ENCODE results near the gene RIOX2. TPM values are rescaled to one million over a fixed set of nuclear protein-coding genes. Genes with fewer than 3 reads are reported as not detected.

RIOX2 gene
- total and polyA plus RNA-seq, 5 donors from 2014 or later = 21.8 to 32.2 (median 29.0) TPM

- no peaks in the 10 kb centered on the region for H3K36me3 ChIP-seq (ENCODE audit: control insufficient read depth, insufficient read depth, low read length)
- H3K4me1 ChIP-seq (ENCODE audit: control insufficient read depth, insufficient read depth, low read length, poor library complexity, severe bottlenecking) = no peaks in the 10 kb centered on the region
- no peak overlapping the region for H3K27ac ChIP-seq (ENCODE audit: insufficient read depth, low read length, poor library complexity, severe bottlenecking)
- H3K4me1 Mint-ChIP-seq = peaks cover 0 to 7% (median 3%) of the 10 kb centered on the region in 4 donors
- peak overlapping the region in 1 of 3 donors; percentile 63 for H3K27ac Mint-ChIP-seq
- no peak overlapping the region for H3K4me3 ChIP-seq (ENCODE audit: low read depth, low read length)
- no peaks in the 10 kb centered on the region for H3K9me3 Mint-ChIP-seq
- peaks cover 14% of the 10 kb centered on the region for H3K36me3 Mint-ChIP-seq
- H3K9me3 ChIP-seq (ENCODE audit: control insufficient read depth in 2 of 2, low read length in 2 of 2) = no peaks in the 10 kb centered on the region
- ATAC-seq (ENCODE audit: low read depth in 2 of 2) (no peak), DNase-seq (no peak)
- H3K27me3 Mint-ChIP-seq = no peaks in the 10 kb centered on the region
- H3K27me3 ChIP-seq (ENCODE audit: control insufficient read depth, insufficient read depth, low read length) = no peaks in the 10 kb centered on the region
- no peak overlapping the region for H3K4me3 Mint-ChIP-seq
Observed at GRCh38 chr3:97938444-97938843, 33.8 kb downstream of the RIOX2 start.

GRCh38 chr3:97937205-97937604 is 35.0 kb downstream of the RIOX2 start:
- Mint-ChIP-seq H3K4me1 (peaks cover 0 to 7% (median 3%) of the 10 kb centered on the region in 4 donors), H3K4me3 (no peak overlapping the region), H3K36me3 (peaks cover 13% of the 10 kb centered on the region), H3K9me3 (no peaks in the 10 kb centered on the region), H3K27ac (peak overlapping the region in 1 of 3 donors; percentile 5), H3K27me3 (no peaks in the 10 kb centered on the region)
- no peaks in the 10 kb centered on the region for H3K4me1 ChIP-seq (ENCODE audit: control insufficient read depth, insufficient read depth, low read length, poor library complexity, severe bottlenecking)
- H3K36me3 ChIP-seq (ENCODE audit: control insufficient read depth, insufficient read depth, low read length) = no peaks in the 10 kb centered on the region
- no peaks in the 10 kb centered on the region for H3K27me3 ChIP-seq (ENCODE audit: control insufficient read depth, insufficient read depth, low read length)
- no peaks in the 10 kb centered on the region for H3K9me3 ChIP-seq (ENCODE audit: control insufficient read depth in 2 of 2, low read length in 2 of 2)
- H3K4me3 ChIP-seq (ENCODE audit: low read depth, low read length) = no peak overlapping the region
- H3K27ac ChIP-seq (ENCODE audit: insufficient read depth, low read length, poor library complexity, severe bottlenecking) = no peak overlapping the region
- ATAC-seq (ENCODE audit: low read depth in 2 of 2) (no peak), DNase-seq (no peak)

GRCh38 chr3:97935842-97936241 is 36.4 kb downstream of the RIOX2 start:
- Histone ChIP-seq H3K9me3 (ENCODE audit: control insufficient read depth in 2 of 2, low read length in 2 of 2) (no peaks in the 10 kb centered on the region), H3K27ac (ENCODE audit: insufficient read depth, low read length, poor library complexity, severe bottlenecking) (no peak overlapping the region), H3K4me3 (ENCODE audit: low read depth, low read length) (no peak overlapping the region), H3K36me3 (ENCODE audit: control insufficient read depth, insufficient read depth, low read length) (no peaks in the 10 kb centered on the region), H3K4me1 (ENCODE audit: control insufficient read depth, insufficient read depth, low read length, poor library complexity, severe bottlenecking) (no peaks in the 10 kb centered on the region), H3K27me3 (ENCODE audit: control insufficient read depth, insufficient read depth, low read length) (no peaks in the 10 kb centered on the region)
- ATAC-seq (ENCODE audit: low read depth in 2 of 2) = no peak
- H3K4me3 Mint-ChIP-seq = no peak overlapping the region
- peaks cover 0 to 9% (median 0%) of the 10 kb centered on the region in 7 donors for H3K9me3 Mint-ChIP-seq
- no peak for DNase-seq
- H3K4me1 Mint-ChIP-seq = peaks cover 0 to 7% (median 3%) of the 10 kb centered on the region in 4 donors
- H3K27ac Mint-ChIP-seq = peak overlapping the region in 2 of 3 donors; percentile 40 to 47
- H3K27me3 Mint-ChIP-seq = no peaks in the 10 kb centered on the region
- peaks cover 19% of the 10 kb centered on the region for H3K36me3 Mint-ChIP-seq

- no peak for ATAC-seq (ENCODE audit: low read depth in 2 of 2)
- no peak overlapping the region for H3K4me3 Mint-ChIP-seq
- Histone ChIP-seq H3K4me1 (ENCODE audit: control insufficient read depth, insufficient read depth, low read length, poor library complexity, severe bottlenecking) (no peaks in the 10 kb centered on the region), H3K27me3 (ENCODE audit: control insufficient read depth, insufficient read depth, low read length) (no peaks in the 10 kb centered on the region), H3K27ac (ENCODE audit: insufficient read depth, low read length, poor library complexity, severe bottlenecking) (no peak overlapping the region), H3K36me3 (ENCODE audit: control insufficient read depth, insufficient read depth, low read length) (no peaks in the 10 kb centered on the region), H3K9me3 (ENCODE audit: control insufficient read depth in 2 of 2, low read length in 2 of 2) (no peaks in the 10 kb centered on the region), H3K4me3 (ENCODE audit: low read depth, low read length) (no peak overlapping the region)
- DNase-seq = no peak
- peaks cover 0 to 7% (median 3%) of the 10 kb centered on the region in 4 donors for H3K4me1 Mint-ChIP-seq
- H3K27ac Mint-ChIP-seq = peak overlapping the region in 1 of 3 donors; percentile 40
- H3K9me3 Mint-ChIP-seq = peaks cover 0 to 10% (median 0%) of the 10 kb centered on the region in 7 donors
- no peaks in the 10 kb centered on the region for H3K27me3 Mint-ChIP-seq
- H3K36me3 Mint-ChIP-seq = peaks cover 20% of the 10 kb centered on the region
Observed at GRCh38 chr3:97934980-97935695, 37.1 kb downstream of the RIOX2 start.

DNA sequence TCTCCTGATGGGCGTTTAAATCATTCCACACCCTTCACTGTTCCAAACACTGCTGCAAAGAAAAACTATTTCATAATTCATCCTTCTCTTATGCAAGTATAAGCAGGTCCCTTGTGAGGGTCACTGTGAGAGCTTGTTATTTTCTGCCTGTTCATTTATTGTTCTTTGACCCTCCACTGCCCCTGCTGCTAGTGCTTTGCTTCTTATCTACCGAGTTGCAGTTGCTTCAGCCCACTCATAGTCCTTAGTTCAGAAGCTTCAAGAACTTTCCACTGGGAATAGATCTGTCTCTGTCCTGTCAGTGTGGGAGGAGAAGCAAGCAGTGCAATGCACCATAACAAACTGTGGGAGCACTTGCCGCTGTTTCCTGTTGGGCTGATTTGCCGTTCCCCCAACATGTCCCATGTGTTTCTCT is 39.8 kb downstream of the RIOX2 start:
- H3K9me3 ChIP-seq (ENCODE audit: control insufficient read depth in 2 of 2, low read length in 2 of 2) = no peaks in the 10 kb centered on the region
- no peak overlapping the region for H3K27ac ChIP-seq (ENCODE audit: insufficient read depth, low read length, poor library complexity, severe bottlenecking)
- H3K27me3 Mint-ChIP-seq = no peaks in the 10 kb centered on the region
- no peak overlapping the region for H3K27ac Mint-ChIP-seq
- ATAC-seq (ENCODE audit: low read depth in 2 of 2) = no peak
- no peak overlapping the region for H3K4me3 ChIP-seq (ENCODE audit: low read depth, low read length)
- H3K4me1 Mint-ChIP-seq = peaks cover 0 to 2% (median 0%) of the 10 kb centered on the region in 4 donors
- no peaks in the 10 kb centered on the region for H3K27me3 ChIP-seq (ENCODE audit: control insufficient read depth, insufficient read depth, low read length)
- peaks cover 0 to 10% (median 0%) of the 10 kb centered on the region in 7 donors for H3K9me3 Mint-ChIP-seq
- H3K4me1 ChIP-seq (ENCODE audit: control insufficient read depth, insufficient read depth, low read length, poor library complexity, severe bottlenecking) = no peaks in the 10 kb centered on the region
- no peaks in the 10 kb centered on the region for H3K36me3 ChIP-seq (ENCODE audit: control insufficient read depth, insufficient read depth, low read length)
- H3K4me3 Mint-ChIP-seq = no peak overlapping the region
- DNase-seq = no peak
- peaks cover 16% of the 10 kb centered on the region for H3K36me3 Mint-ChIP-seq

DNA sequence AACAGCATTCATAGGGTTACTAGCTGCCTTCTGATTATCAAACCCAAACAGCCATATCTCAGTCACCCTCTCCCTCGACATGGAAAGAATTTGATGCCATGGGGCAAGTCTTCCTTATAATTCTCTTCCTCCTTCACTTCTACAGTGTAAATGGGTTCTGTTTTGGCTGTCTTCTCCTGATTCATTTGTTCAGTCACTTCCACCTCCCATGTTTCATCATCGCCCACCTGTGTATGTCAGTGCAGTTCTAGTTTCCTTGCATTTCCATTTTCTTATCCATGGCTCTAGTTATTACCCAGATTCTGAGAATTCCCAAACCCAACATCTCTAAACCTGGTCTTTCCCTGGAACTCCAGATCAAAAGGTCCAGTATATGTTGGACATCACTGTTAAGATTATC is 41.0 kb downstream of the RIOX2 start:
- Histone ChIP-seq H3K4me3 (ENCODE audit: low read depth, low read length) (no peak overlapping the region), H3K36me3 (ENCODE audit: control insufficient read depth, insufficient read depth, low read length) (no peaks in the 10 kb centered on the region), H3K9me3 (ENCODE audit: control insufficient read depth in 2 of 2, low read length in 2 of 2) (no peaks in the 10 kb centered on the region), H3K4me1 (ENCODE audit: control insufficient read depth, insufficient read depth, low read length, poor library complexity, severe bottlenecking) (no peaks in the 10 kb centered on the region), H3K27ac (ENCODE audit: insufficient read depth, low read length, poor library complexity, severe bottlenecking) (no peak overlapping the region), H3K27me3 (ENCODE audit: control insufficient read depth, insufficient read depth, low read length) (no peaks in the 10 kb centered on the region)
- peaks cover 13% of the 10 kb centered on the region for H3K36me3 Mint-ChIP-seq
- H3K27me3 Mint-ChIP-seq = no peaks in the 10 kb centered on the region
- DNase-seq = no peak
- no peaks in the 10 kb centered on the region for H3K4me1 Mint-ChIP-seq
- H3K9me3 Mint-ChIP-seq = peaks cover 0 to 10% (median 0%) of the 10 kb centered on the region in 7 donors
- H3K27ac Mint-ChIP-seq = no peak overlapping the region
- no peak overlapping the region for H3K4me3 Mint-ChIP-seq
- ATAC-seq (ENCODE audit: low read depth in 2 of 2) = no peak

DNA sequence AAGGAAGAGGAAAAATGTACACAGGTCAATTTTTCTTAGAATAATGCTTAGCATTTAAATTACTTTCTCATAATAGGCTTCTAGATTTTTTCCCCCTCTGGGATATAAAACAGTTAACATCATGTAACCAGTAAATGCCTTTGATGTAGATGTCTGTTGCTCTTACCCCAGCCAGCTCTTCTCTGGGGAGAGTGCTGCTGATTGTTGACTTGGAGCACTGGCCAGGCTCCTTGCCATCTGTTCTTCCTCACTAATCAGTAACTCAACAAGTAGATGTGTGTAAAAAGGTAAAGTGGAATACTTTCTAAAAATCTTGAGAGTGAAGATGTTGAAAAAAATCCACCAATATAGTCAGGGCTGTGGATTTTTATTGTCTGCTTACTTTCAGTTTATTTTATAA is 42.2 kb downstream of the RIOX2 start:
- no peaks in the 10 kb centered on the region for H3K27me3 ChIP-seq (ENCODE audit: control insufficient read depth, insufficient read depth, low read length)
- no peak overlapping the region for H3K4me3 ChIP-seq (ENCODE audit: low read depth, low read length)
- no peaks in the 10 kb centered on the region for H3K36me3 ChIP-seq (ENCODE audit: control insufficient read depth, insufficient read depth, low read length)
- Mint-ChIP-seq H3K4me3 (no peak overlapping the region), H3K4me1 (no peaks in the 10 kb centered on the region), H3K9me3 (peaks cover 0 to 10% (median 0%) of the 10 kb centered on the region in 7 donors), H3K36me3 (peaks cover 7% of the 10 kb centered on the region), H3K27ac (no peak overlapping the region), H3K27me3 (no peaks in the 10 kb centered on the region)
- no peak overlapping the region for H3K27ac ChIP-seq (ENCODE audit: insufficient read depth, low read length, poor library complexity, severe bottlenecking)
- H3K9me3 ChIP-seq (ENCODE audit: control insufficient read depth in 2 of 2, low read length in 2 of 2) = no peaks in the 10 kb centered on the region
- ATAC-seq (ENCODE audit: low read depth in 2 of 2) (no peak), DNase-seq (no peak)
- no peaks in the 10 kb centered on the region for H3K4me1 ChIP-seq (ENCODE audit: control insufficient read depth, insufficient read depth, low read length, poor library complexity, severe bottlenecking)

DNA sequence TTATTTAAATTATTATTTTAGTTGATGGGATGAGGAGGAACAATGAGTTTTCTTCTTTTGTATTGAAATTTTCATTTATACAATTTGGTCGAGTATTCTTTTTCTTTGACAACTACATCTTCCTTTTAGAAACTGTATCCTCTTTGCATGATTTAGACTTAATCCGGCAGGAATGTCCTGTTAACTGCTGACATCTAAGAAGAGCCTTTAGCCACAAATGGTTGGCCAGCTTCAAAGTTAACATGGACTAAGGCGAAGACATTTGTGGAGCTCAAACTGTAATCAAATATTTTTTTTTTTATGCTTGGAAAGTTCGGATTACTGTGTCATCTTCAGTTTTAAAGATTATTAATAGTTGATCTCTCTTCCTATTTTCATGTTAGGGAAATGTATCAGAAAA is 43.2 kb downstream of the RIOX2 start:
- Mint-ChIP-seq H3K4me3 (no peak overlapping the region), H3K27ac (no peak overlapping the region), H3K36me3 (peaks cover 14% of the 10 kb centered on the region), H3K9me3 (peaks cover 0 to 15% (median 0%) of the 10 kb centered on the region in 7 donors), H3K27me3 (no peaks in the 10 kb centered on the region), H3K4me1 (no peaks in the 10 kb centered on the region)
- DNase-seq (no peak), ATAC-seq (ENCODE audit: low read depth in 2 of 2) (no peak)
- Histone ChIP-seq H3K27me3 (ENCODE audit: control insufficient read depth, insufficient read depth, low read length) (no peaks in the 10 kb centered on the region), H3K4me1 (ENCODE audit: control insufficient read depth, insufficient read depth, low read length, poor library complexity, severe bottlenecking) (no peaks in the 10 kb centered on the region), H3K27ac (ENCODE audit: insufficient read depth, low read length, poor library complexity, severe bottlenecking) (no peak overlapping the region), H3K4me3 (ENCODE audit: low read depth, low read length) (no peak overlapping the region), H3K36me3 (ENCODE audit: control insufficient read depth, insufficient read depth, low read length) (peaks cover 3% of the 10 kb centered on the region), H3K9me3 (ENCODE audit: control insufficient read depth in 2 of 2, low read length in 2 of 2) (no peaks in the 10 kb centered on the region)
